Mesothelial cell of epicardium (in vitro differentiated cells): ENCODE results near the gene PDGFB. TPM values are rescaled to one million over a fixed set of nuclear protein-coding genes. Genes with fewer than 3 reads are reported as not detected.
A peak's percentile ranks its signal among the peaks of the same experiment; 100 is the strongest.

Source experiments
- DNase-seq, 2 experiments: peaks; one replicate each; pipeline ENCODE4 v3.0.0; 2021; ENCODE audit warnings: low spot score in 2 of 2; ENCODE audit not compliant: unreplicated experiment in 2 of 2
- H3K27ac Mint-ChIP-seq: 2 replicates; pipeline ENCODE4 v1.8.0; 2021; ENCODE audit warnings: mixed read lengths
- H3K27me3 Mint-ChIP-seq: 2 replicates; pipeline ENCODE4 v1.8.0; 2021; ENCODE audit warnings: low read depth, mixed read lengths
- H3K36me3 Mint-ChIP-seq: 2 replicates; pipeline ENCODE4 v1.8.0; 2021; ENCODE audit warnings: mixed read lengths
- H3K4me1 Mint-ChIP-seq: 2 replicates; pipeline ENCODE4 v1.8.0; 2021; ENCODE audit warnings: mixed read lengths
- H3K4me3 Mint-ChIP-seq: 2 replicates; pipeline ENCODE4 v1.8.0; 2021; ENCODE audit warnings: mild to moderate bottlenecking, moderate library complexity, mixed read lengths
- H3K9me3 Mint-ChIP-seq: 2 replicates; pipeline ENCODE4 v1.8.0; 2021; ENCODE audit warnings: mixed read lengths
- total RNA-seq: library from RNA; stranded (reverse); gene quantifications from 3 replicates; pipeline ENCODE4 v1.2.1, GENCODE V29; 2021
- TF ChIP-seq, protein P1 (sequence below): fragments of 200-600 bp; sonication (generic); IDR thresholded peaks from one replicate; pipeline ENCODE4 v1.5.0; 2021; ENCODE audit warnings: antibody characterized with exemption; ENCODE audit not compliant: unreplicated experiment

PDGFB gene
- total RNA-seq, 1 donor from 2014 or later: 14.7 TPM

DNA sequence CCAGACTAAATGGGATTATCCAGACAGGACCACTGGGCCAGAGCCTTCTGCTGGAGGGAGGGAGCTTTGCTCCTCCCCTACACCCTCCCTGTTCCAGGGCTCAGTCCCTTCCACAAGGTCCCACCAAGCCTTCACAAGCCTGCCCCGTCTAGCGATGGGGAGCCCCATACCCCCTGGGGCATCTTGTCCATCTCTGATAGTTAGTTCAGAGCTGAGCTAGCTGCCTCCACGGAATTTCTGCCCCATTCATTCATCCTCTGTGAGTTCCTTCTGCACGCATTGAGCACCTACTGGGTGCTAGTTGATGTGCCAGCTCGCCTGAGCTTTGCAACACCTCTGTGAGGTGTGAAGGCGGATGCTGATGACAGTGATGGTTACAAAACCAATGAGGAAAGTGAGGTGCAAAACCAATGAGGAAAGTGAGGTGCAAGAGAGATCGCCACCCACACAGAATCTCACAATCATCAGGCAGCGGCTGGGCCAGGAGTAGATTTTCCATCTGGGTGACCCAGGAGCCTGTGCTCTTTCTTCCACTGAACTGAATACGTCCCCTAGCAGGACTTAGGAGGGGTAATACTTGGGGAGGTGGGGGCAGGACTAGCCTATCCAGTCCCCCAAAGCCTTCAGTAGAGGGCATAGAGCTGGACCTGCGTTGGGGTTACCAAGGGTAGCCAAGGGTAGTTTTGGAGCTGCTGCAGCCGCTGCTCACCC, 70.8 kb downstream of the PDGFB start:
- Mint-ChIP-seq H3K9me3 (no peaks in the 10 kb centered on the region), H3K27me3 (no peaks in the 10 kb centered on the region), H3K4me3 (no peak overlapping the region), H3K36me3 (no peaks in the 10 kb centered on the region), H3K4me1 (peaks cover 38% of the 10 kb centered on the region), H3K27ac (peak overlapping the region; percentile 99)
- TF ChIP-seq, protein P1, sequence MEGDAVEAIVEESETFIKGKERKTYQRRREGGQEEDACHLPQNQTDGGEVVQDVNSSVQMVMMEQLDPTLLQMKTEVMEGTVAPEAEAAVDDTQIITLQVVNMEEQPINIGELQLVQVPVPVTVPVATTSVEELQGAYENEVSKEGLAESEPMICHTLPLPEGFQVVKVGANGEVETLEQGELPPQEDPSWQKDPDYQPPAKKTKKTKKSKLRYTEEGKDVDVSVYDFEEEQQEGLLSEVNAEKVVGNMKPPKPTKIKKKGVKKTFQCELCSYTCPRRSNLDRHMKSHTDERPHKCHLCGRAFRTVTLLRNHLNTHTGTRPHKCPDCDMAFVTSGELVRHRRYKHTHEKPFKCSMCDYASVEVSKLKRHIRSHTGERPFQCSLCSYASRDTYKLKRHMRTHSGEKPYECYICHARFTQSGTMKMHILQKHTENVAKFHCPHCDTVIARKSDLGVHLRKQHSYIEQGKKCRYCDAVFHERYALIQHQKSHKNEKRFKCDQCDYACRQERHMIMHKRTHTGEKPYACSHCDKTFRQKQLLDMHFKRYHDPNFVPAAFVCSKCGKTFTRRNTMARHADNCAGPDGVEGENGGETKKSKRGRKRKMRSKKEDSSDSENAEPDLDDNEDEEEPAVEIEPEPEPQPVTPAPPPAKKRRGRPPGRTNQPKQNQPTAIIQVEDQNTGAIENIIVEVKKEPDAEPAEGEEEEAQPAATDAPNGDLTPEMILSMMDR: no peak
- DNase-seq: no peak

Other genes with a start within 250 kb of the PDGFB start
- gene APOBEC3C, start 230.7 kb downstream of the PDGFB start, total RNA-seq: 32.6 to 34.7 TPM (median 34.0 TPM) in 3 replicates
- gene APOBEC3D, start 223.9 kb downstream of the PDGFB start, total RNA-seq: 3.1 to 4.2 TPM (median 3.2 TPM) in 3 replicates
- 19.0 to 23.8 TPM (median 21.4 TPM) in 3 replicates for gene APOBEC3F, start 204.1 kb downstream of the PDGFB start, total RNA-seq
- 5.5 to 6.7 TPM (median 6.1 TPM) in 3 replicates for gene APOBEC3G, start 167.7 kb downstream of the PDGFB start, total RNA-seq
- gene APOBEC3H, start 147.7 kb downstream of the PDGFB start, total RNA-seq: 0.49 TPM in 1 of 3 replicates, not detected in the others
- 10.7 to 13.2 TPM (median 11.0 TPM) in 3 replicates for gene CBX7, start 92.3 kb downstream of the PDGFB start, total RNA-seq
- 2,423 to 2,513 TPM (median 2,494 TPM) in 3 replicates for gene RPL3, start 74.6 kb upstream of the PDGFB start, total RNA-seq
- 37.4 to 38.9 TPM (median 38.9 TPM) in 3 replicates for gene SYNGR1, start 105.0 kb upstream of the PDGFB start, total RNA-seq
- gene TAB1, start 154.8 kb upstream of the PDGFB start, total RNA-seq: 30.1 to 32.9 TPM (median 30.6 TPM) in 3 replicates
- 43.6 to 45.3 TPM (median 45.0 TPM) in 3 replicates for gene MGAT3, start 212.0 kb upstream of the PDGFB start, total RNA-seq